H9 (cell line): Measurements from ENCODE around the gene PCGF3. TPM values are rescaled to one million over a fixed set of nuclear protein-coding genes. Genes with fewer than 3 reads are reported as not detected.

Experiments
- DNase-seq: peaks from one replicate; pipeline ENCODE4 v3.0.0-alpha.2; 2017
- H2AFZ ChIP-seq: one replicate; pipeline ENCODE4 v1.6.1; 2013; ENCODE audit warnings: mild to moderate bottlenecking, low read length, control low read depth, moderate library complexity
- H2AK5ac ChIP-seq: 2 replicates; pipeline ENCODE4 v1.6.1; 2013; ENCODE audit warnings: low read length, control low read depth, mixed read lengths; ENCODE audit not compliant: insufficient read length
- H2BK120ac ChIP-seq: one replicate; pipeline ENCODE4 v1.6.1; 2013; ENCODE audit warnings: low read depth, mild to moderate bottlenecking, low read length, control low read depth, inconsistent platforms; ENCODE audit not compliant: poor library complexity, severe bottlenecking
- H2BK12ac ChIP-seq: 2 replicates; pipeline ENCODE4 v1.6.1; 2013; ENCODE audit warnings: low read length, control low read depth, mixed read lengths, low read depth; ENCODE audit not compliant: insufficient read length
- H2BK15ac ChIP-seq: 2 replicates; pipeline ENCODE4 v1.6.1; 2013; ENCODE audit warnings: low read depth, low read length, control low read depth
- H2BK20ac ChIP-seq: one replicate; pipeline ENCODE4 v1.6.1; 2013; ENCODE audit warnings: low read depth, mild to moderate bottlenecking, low read length, control low read depth, inconsistent platforms; ENCODE audit not compliant: poor library complexity, severe bottlenecking
- H2BK5ac ChIP-seq: 2 replicates; pipeline ENCODE4 v1.6.1; 2013; ENCODE audit warnings: low read length, control low read depth, mixed read lengths; ENCODE audit not compliant: insufficient read length
- H3K14ac ChIP-seq: 2 replicates; pipeline ENCODE4 v1.6.1; 2013; ENCODE audit warnings: low read length, control low read depth; ENCODE audit not compliant: insufficient read depth
- H3K18ac ChIP-seq: 2 replicates; pipeline ENCODE4 v1.6.1; 2013; ENCODE audit warnings: low read depth, mild to moderate bottlenecking, mixed read lengths, low read length, control low read depth; ENCODE audit not compliant: insufficient read length
- H3K23ac ChIP-seq: 2 replicates; pipeline ENCODE4 v1.6.1; 2013; ENCODE audit warnings: low read length, control low read depth, mixed read lengths, low read depth; ENCODE audit not compliant: insufficient read length
- H3K23me2 ChIP-seq: 2 replicates; pipeline ENCODE4 v1.6.1; 2013; ENCODE audit warnings: low read depth, mild to moderate bottlenecking, mixed read lengths, low read length, control low read depth; ENCODE audit not compliant: insufficient read length, poor library complexity, severe bottlenecking
- H3K27ac ChIP-seq: 2 replicates; pipeline ENCODE4 v1.5.1; 2013; ENCODE audit warnings: low read length, control low read depth, mixed read lengths, low read depth; ENCODE audit not compliant: insufficient read length
- H3K27me3 ChIP-seq: 2 replicates; pipeline ENCODE4 v1.6.1; 2013; ENCODE audit warnings: low read length, control low read depth, inconsistent platforms; ENCODE audit not compliant: insufficient read depth
- H3K4ac ChIP-seq: 2 replicates; pipeline ENCODE4 v1.6.1; 2013; ENCODE audit warnings: low read depth, mild to moderate bottlenecking, control low read depth, inconsistent platforms, low read length, moderate library complexity
- H3K4me1 ChIP-seq: 2 replicates; pipeline ENCODE4 v1.6.1; 2013; ENCODE audit warnings: low read length, control low read depth, inconsistent platforms; ENCODE audit not compliant: insufficient read depth
- H3K4me2 ChIP-seq: 2 replicates; pipeline ENCODE4 v1.6.1; 2013; ENCODE audit warnings: low read length, control low read depth, mixed read lengths; ENCODE audit not compliant: insufficient read length, insufficient read depth
- H3K56ac ChIP-seq: 2 replicates; pipeline ENCODE4 v1.6.1; 2013; ENCODE audit warnings: low read depth, mild to moderate bottlenecking, mixed read lengths, low read length, control low read depth; ENCODE audit not compliant: insufficient read length
- H3K79me1 ChIP-seq: 2 replicates; pipeline ENCODE4 v1.6.1; 2013; ENCODE audit warnings: low read depth, mild to moderate bottlenecking, moderate library complexity, low read length, control low read depth, inconsistent platforms; ENCODE audit not compliant: insufficient read depth, poor library complexity, severe bottlenecking
- H3K79me2 ChIP-seq: 2 replicates; pipeline ENCODE4 v1.6.1; 2013; ENCODE audit warnings: low read length, control low read depth, inconsistent platforms; ENCODE audit not compliant: insufficient read depth
- H3K9ac ChIP-seq: 2 replicates; pipeline ENCODE4 v1.6.1; 2013; ENCODE audit warnings: low read length, control low read depth, mixed read lengths; ENCODE audit not compliant: insufficient read length; ENCODE audit errors: extremely low read depth
- H3K9me3 ChIP-seq: one replicate; pipeline ENCODE4 v1.6.1; 2013; ENCODE audit warnings: low read depth, low read length, inconsistent platforms; ENCODE audit not compliant: control insufficient read depth
- H3T11ph ChIP-seq: one replicate; pipeline ENCODE4 v1.6.1; 2013; ENCODE audit warnings: mild to moderate bottlenecking, low read length, control low read depth, inconsistent platforms
- H4K20me1 ChIP-seq: one replicate; pipeline ENCODE4 v1.6.1; 2013; ENCODE audit not compliant: control insufficient read depth, insufficient read length, insufficient read depth
- H4K5ac ChIP-seq: 2 replicates; pipeline ENCODE4 v1.6.1; 2013; ENCODE audit warnings: low read depth, mild to moderate bottlenecking, mixed read lengths, low read length, control low read depth; ENCODE audit not compliant: insufficient read length
- H4K8ac ChIP-seq: replicated peaks from 2 replicates; pipeline ENCODE4 v1.6.1; 2013; ENCODE audit warnings: low read length, control low read depth, mixed read lengths, low read depth; ENCODE audit not compliant: insufficient read length
- H4K91ac ChIP-seq: 2 replicates; pipeline ENCODE4 v1.6.1; 2013; ENCODE audit warnings: low read depth, mild to moderate bottlenecking, moderate library complexity, mixed read lengths, low read length, control low read depth; ENCODE audit not compliant: insufficient read length
- H3K27ac Mint-ChIP-seq, 3 experiments: 2 replicates in 2 of 3; 3 replicates in 1 of 3; pipeline ENCODE4 v1.8.0; 2020 to 2021; ENCODE audit warnings: mixed read lengths in 3 of 3, mild to moderate bottlenecking in 1 of 3, moderate library complexity in 1 of 3
- H3K27me3 Mint-ChIP-seq: 2 replicates; pipeline ENCODE4 v1.8.0; 2021; ENCODE audit warnings: low read depth, mild to moderate bottlenecking, moderate library complexity, mixed read lengths
- H3K36me3 Mint-ChIP-seq, 3 experiments: 2 replicates in 2 of 3; 3 replicates in 1 of 3; pipeline ENCODE4 v1.8.0; 2020 to 2021; ENCODE audit warnings: low read depth in 3 of 3, mixed read lengths in 3 of 3; ENCODE audit not compliant: insufficient read depth in 1 of 3
- H3K4me1 Mint-ChIP-seq, 2 experiments: 2 replicates each; pipeline ENCODE4 v1.8.0; 2020; ENCODE audit warnings: mixed read lengths in 2 of 2
- H3K4me3 Mint-ChIP-seq, 2 experiments: 2 replicates in 1 of 2; 3 replicates in 1 of 2; pipeline ENCODE4 v1.8.0; 2020 to 2021; ENCODE audit warnings: mild to moderate bottlenecking in 2 of 2, mixed read lengths in 2 of 2, moderate library complexity in 1 of 2
- H3K9me3 Mint-ChIP-seq, 2 experiments: 2 replicates in 1 of 2; 3 replicates in 1 of 2; pipeline ENCODE4 v1.8.0; 2020; ENCODE audit warnings: mild to moderate bottlenecking in 2 of 2, mixed read lengths in 2 of 2, moderate library complexity in 1 of 2
- CTCF ChIP-seq: fragments of 200-600 bp; sonication (generic); conservative IDR thresholded peaks from 3 replicates; pipeline ENCODE4 v1.8.0; 2021; ENCODE audit warnings: antibody characterized with exemption, mild to moderate bottlenecking
- WGBS: extraction: QIAGEN DNeasy Blood & Tissue Kit; methylation state at CpG from one replicate; pipeline ENCODE4 v1.1.7; 2013; ENCODE audit warnings: missing lambda C conversion rate, low lambda C conversion rate, mixed read lengths; ENCODE audit not compliant: insufficient read length; ENCODE audit errors: extremely low coverage; 5-methylcytosine and 5-hydroxymethylcytosine counted together
- total RNA-seq: library from RNA; stranded (reverse); gene quantifications from 2 replicates; pipeline ENCODE4 v1.2.1, GENCODE V29; 2021

The PCGF3 gene
- total RNA-seq, 1 experiment from 2014 or later: 43.1 TPM

GRCh38 chr4:786074-786741 lies 80.6 kb downstream of the PCGF3 start:
- Mint-ChIP-seq H3K4me1 (peaks cover 18 to 29% of the 10 kb centered on the region in 2 experiments), H3K9me3 (peaks cover 0 to 3% of the 10 kb centered on the region in 2 experiments; a peak in 1 of 5 replicates), H3K27ac (no peak overlapping the region), H3K27me3 (peaks cover 72% of the 10 kb centered on the region), H3K36me3 (no peaks in the 10 kb centered on the region; a peak in 1 of 7 replicates), H3K4me3 (no peak overlapping the region)
- H4K91ac ChIP-seq: no peak overlapping the region
- H2BK120ac ChIP-seq: no peak overlapping the region
- H3K79me1 ChIP-seq: peaks cover 2% of the 10 kb centered on the region
- H3K27ac ChIP-seq: no peak overlapping the region
- no peak overlapping the region for H2BK5ac ChIP-seq
- H4K5ac ChIP-seq: no peak overlapping the region
- H2BK20ac ChIP-seq: no peak overlapping the region
- no peak overlapping the region for H3T11ph ChIP-seq
- H3K14ac ChIP-seq: no peak overlapping the region
- WGBS: no CpG with 5 or more reads among the region's 72 CpGs
- no peak overlapping the region for H2AFZ ChIP-seq
- H3K4ac ChIP-seq: no peak overlapping the region
- no peaks in the 10 kb centered on the region for H4K20me1 ChIP-seq
- H3K4me1 ChIP-seq: no peaks in the 10 kb centered on the region
- no peak for TF ChIP-seq CTCF
- peaks cover 24% of the 10 kb centered on the region; the same call in 1 of the 2 replicates for H3K27me3 ChIP-seq
- no peaks in the 10 kb centered on the region; the same call in 1 of the 2 replicates for H3K79me2 ChIP-seq
- no peak for DNase-seq
- no peak overlapping the region for H3K9ac ChIP-seq
- no peak overlapping the region for H3K56ac ChIP-seq
- no peak overlapping the region for H4K8ac ChIP-seq
- H3K23ac ChIP-seq: no peak overlapping the region
- H2BK12ac ChIP-seq: no peak overlapping the region
- no peak overlapping the region for H3K18ac ChIP-seq
- H2AK5ac ChIP-seq: no peak overlapping the region
- H3K9me3 ChIP-seq: no peaks in the 10 kb centered on the region
- peak overlapping the region; percentile 42 for H3K4me2 ChIP-seq
- H2BK15ac ChIP-seq: no peak overlapping the region
- H3K23me2 ChIP-seq: peaks cover 3% of the 10 kb centered on the region
